ENCODE results near the gene ACOX1.

The ACOX1 gene

GRCh38 chr17:75940727-75941441 lies 38.1 kb downstream of the ACOX1 start, which contains the start of gene FBF1:
FBF1 (minus strand) TSS chr17:75941042; CDS start chr17:75938149, 2,893 bp downstream.
- FAIRE-seq (peak; percentile 98), DNase-seq (ENCODE audit: low spot score) (peak; percentile 100)

GRCh38 chr17:75937652-75938051 lies 41.3 kb downstream of the ACOX1 start:
- FAIRE-seq (no peak), DNase-seq (ENCODE audit: low spot score) (no peak)

- FAIRE-seq: peak; percentile 23
- DNase-seq (ENCODE audit: low spot score): no peak
Measured at GRCh38 chr17:75933808-75934207, 45.2 kb downstream of the ACOX1 start.

GRCh38 chr17:75932852-75933251 lies 46.1 kb downstream of the ACOX1 start:
- FAIRE-seq: no peak
- DNase-seq (ENCODE audit: low spot score): no peak

GRCh38 chr17:75931062-75931461 lies 47.9 kb downstream of the ACOX1 start:
- no peak for FAIRE-seq
- DNase-seq (ENCODE audit: low spot score): no peak

- FAIRE-seq: peak; percentile 40
- DNase-seq (ENCODE audit: low spot score): peak; percentile 47
Measured at GRCh38 chr17:75927286-75927922, 51.6 kb downstream of the ACOX1 start.

GRCh38 chr17:75926456-75926855 lies 52.5 kb downstream of the ACOX1 start:
- DNase-seq (ENCODE audit: low spot score): no peak

GRCh38 chr17:75925912-75926311 lies 53.1 kb downstream of the ACOX1 start:
- DNase-seq (ENCODE audit: low spot score): no peak
- no peak for FAIRE-seq

More at GRCh38 chr17:75926456-75926855, 52.5 kb downstream of the ACOX1 start:
- no peak for FAIRE-seq

GRCh38 chr17:75925103-75925502 lies 53.9 kb downstream of the ACOX1 start:
- no peak for FAIRE-seq

GRCh38 chr17:75922963-75923874 lies 55.7 kb downstream of the ACOX1 start:
- DNase-seq (ENCODE audit: low spot score): no peak
- FAIRE-seq: no peak

More at GRCh38 chr17:75925103-75925502, 53.9 kb downstream of the ACOX1 start:
- no peak for DNase-seq (ENCODE audit: low spot score)

GRCh38 chr17:75922173-75922961 lies 56.6 kb downstream of the ACOX1 start:
- FAIRE-seq (peak; percentile 13), DNase-seq (ENCODE audit: low spot score) (no peak)

- DNase-seq (ENCODE audit: low spot score) (no peak), FAIRE-seq (no peak)
Measured at GRCh38 chr17:75921596-75921995, 57.4 kb downstream of the ACOX1 start.

- FAIRE-seq (no peak), DNase-seq (ENCODE audit: low spot score) (no peak)
Measured at GRCh38 chr17:75920045-75920560, 58.9 kb downstream of the ACOX1 start.

GRCh38 chr17:75919611-75920010 lies 59.4 kb downstream of the ACOX1 start:
- DNase-seq (ENCODE audit: low spot score): no peak
- FAIRE-seq: no peak

GRCh38 chr17:75917917-75918445 lies 61.0 kb downstream of the ACOX1 start:
- FAIRE-seq (no peak), DNase-seq (ENCODE audit: low spot score) (no peak)

GRCh38 chr17:75917141-75917916 lies 61.6 kb downstream of the ACOX1 start:
- FAIRE-seq: no peak
- DNase-seq (ENCODE audit: low spot score): no peak

GRCh38 chr17:75915268-75915667 lies 63.7 kb downstream of the ACOX1 start:
- FAIRE-seq: no peak
- no peak for DNase-seq (ENCODE audit: low spot score)

- no peak for FAIRE-seq
- no peak for DNase-seq (ENCODE audit: low spot score)
Measured at GRCh38 chr17:75914643-75915267, 64.2 kb downstream of the ACOX1 start.

GRCh38 chr17:75913537-75914210 lies 65.3 kb downstream of the ACOX1 start:
- FAIRE-seq: no peak
- no peak for DNase-seq (ENCODE audit: low spot score)

All from urothelium cell line (cell line).